IPS DF 19.7 (cell line): Measurements from ENCODE around the gene SPATA31A6.
"Not testable (repeated sequence)": the region's sequence is repeated elsewhere in the genome, so short reads cannot be mapped to it uniquely, and the experiment has no call there.

Source experiments
- DNase-seq: peaks from one replicate; pipeline ENCODE4 v3.0.0-alpha.2; 2013; ENCODE audit warnings: low read depth, low spot score

The SPATA31A6 gene

DNA sequence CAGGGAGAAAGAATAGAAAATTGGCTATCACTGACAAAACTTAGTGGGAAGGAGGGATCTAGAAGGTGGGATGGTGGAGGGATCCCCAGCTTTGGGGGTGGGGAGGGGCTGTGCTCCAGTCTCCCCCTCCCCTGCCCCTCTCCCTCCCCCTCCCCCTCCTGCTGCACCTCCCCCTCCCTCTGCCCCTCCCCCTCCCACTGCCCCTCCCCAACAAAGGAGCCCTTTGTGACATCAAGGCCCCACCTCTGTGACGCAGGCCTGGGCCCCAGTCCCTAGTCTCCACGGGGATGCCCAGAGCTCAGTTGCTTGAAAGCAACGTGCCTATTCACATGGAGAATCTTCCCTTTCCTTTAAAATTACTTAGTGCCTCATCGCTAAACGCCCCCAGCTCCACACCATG lies at the start of gene SPATA31A6:
Gene SPATA31A6, plus strand, starts transcription at position 301 of the 400 bp plus-strand sequence. Its CDS starts 29 bp downstream, at position 330.
- not testable (repeated sequence) for DNase-seq

DNA sequence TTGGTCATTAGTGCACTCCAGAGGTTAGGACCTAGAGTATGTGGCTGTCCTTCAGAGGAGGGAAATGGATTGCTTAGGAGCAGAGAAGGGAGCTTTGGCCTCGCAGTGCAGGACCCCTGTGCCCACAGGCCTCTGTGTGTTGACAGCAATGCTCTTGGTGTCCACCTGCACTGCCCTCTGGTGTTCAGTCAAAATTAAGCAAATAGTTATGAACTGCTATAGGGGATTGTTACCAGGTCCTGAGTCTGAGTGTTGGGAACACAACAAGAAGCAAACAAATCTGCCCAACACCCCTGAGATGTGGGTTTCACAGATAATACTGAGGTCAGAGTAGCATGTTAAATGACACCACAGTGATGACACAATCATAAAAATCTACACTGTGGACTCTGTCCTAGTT lies 23.2 kb upstream of the SPATA31A6 start:
- not testable (repeated sequence) for DNase-seq

DNA sequence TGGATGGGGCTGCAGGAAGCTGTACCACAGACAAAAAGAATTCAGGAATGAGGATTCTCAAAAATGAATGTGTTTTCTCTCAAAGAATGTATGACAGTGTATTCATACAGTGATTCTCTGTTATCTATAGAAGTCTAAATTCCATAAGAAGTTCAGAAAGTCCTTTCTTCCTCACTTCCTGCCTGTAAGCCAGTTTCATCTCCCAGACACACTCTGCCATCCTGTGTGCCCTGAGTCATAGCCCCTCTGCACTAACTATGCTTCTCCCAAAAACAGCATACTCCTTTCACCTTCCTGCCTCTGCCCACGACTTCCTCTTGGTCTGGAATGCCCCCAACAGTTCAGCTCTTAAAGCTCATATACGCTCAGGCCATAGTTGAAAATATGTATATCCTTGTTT lies 36.4 kb downstream of the SPATA31A6 start:
- not testable (repeated sequence) for DNase-seq

DNA sequence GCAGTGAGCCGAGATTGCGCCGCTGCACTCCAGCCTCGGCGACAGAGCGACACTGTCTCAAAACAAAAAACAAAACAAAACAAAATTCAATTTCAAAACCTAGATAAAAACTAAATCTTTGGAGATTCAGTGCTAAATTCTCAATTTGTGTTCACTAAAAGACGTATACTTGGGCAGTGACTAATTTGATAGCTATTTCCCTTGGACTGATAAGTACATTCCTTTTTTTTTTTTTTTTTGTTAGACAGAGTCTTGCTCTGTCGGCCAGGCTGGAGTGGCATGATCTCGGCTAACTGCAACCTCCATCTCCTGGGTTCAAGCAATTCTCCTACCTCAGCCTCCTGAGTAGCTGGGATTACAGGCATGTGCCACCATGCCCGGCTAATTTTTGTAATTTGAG lies 39.8 kb downstream of the SPATA31A6 start:
- not testable (repeated sequence) for DNase-seq

DNA sequence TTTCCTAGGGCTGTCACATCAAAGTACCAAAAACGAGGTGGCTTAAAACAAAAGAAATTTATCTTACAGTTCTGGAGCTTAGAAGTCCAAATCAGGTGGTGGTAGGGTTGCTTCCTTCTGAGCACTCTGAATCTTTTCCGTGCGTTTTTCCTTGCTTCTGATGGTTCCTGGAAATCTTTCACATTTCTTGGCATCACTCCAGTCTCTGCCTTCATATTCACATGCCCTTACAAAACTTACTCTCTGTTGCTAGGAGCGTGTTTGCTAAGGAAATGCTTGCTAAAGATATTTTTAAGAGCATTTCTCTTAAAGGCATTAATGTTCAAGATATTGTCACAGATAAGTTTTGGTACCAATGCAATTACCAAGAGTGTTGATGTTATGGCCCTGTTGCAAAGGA lies 49.6 kb downstream of the SPATA31A6 start:
- DNase-seq, result not testable (repeated sequence)

DNA sequence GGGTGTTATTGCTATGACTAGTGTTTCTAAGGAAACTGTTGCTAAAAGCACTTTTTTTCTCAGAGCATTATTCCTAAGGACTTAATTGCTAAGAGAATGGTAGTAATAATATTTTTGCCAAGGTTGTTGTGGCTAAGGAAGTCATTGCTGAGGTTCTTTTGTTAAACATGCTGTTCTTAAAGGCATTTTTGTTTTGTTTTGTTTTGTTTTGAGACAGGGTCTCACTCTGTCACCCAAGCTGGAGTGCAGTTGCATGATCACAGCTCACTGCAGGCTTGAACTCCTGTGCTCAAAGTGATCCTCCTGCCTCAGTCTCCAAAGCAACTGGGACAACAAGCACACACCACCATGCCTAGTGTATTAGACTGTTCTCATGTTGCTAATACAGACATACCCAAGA lies 51.2 kb downstream of the SPATA31A6 start:
- DNase-seq, result not testable (repeated sequence)

DNA sequence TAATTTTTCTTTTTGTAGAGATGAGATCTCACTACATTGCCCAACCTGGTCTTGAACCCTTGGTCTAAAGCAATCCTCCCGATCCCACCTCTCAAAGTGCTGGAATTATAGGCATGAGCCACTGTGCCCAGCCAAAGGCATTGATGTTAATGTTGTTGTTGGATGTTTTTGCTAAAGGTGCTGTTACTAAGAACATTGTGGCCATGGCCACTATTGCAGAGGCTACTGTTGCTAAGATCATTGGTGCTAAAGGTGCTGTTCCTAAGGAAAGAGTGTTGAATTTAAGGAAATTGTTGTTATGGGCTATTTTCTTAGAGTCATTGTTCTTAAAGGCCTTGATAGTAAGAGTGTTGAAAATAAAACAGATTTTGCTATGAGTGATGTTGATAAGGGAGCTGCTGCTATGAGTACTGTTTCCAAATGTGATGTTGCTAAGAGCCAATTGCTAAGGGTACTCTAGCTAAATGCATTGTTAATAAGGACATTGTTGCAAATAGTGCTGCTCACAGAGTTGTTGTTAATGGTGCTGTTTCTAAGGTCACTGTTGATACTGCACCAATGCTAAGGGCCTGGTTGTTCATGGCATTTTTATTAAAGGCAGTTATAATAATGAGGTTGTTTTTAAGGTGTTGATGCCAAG lies 52.0 kb downstream of the SPATA31A6 start:
- not testable (repeated sequence) for DNase-seq

DNA sequence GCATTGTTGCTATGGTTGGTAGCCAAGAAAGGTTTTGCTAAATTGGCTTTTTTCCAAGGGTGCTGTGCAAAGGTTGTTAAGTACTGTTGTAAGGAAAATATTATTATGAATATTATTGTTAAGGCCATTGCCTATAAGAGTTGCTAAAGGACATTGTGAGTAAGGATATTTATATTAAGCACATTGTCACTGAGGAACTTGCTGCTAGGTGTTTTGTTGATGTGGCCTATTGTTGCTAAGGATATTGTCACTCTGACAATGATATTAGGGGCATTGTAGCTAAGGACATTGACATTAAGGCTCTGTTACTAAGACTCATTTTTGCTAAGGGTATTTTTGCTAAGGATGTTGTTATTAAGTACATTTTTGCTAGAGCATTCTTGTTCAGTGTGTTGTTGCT lies 52.6 kb downstream of the SPATA31A6 start:
- DNase-seq, result not testable (repeated sequence)

DNA sequence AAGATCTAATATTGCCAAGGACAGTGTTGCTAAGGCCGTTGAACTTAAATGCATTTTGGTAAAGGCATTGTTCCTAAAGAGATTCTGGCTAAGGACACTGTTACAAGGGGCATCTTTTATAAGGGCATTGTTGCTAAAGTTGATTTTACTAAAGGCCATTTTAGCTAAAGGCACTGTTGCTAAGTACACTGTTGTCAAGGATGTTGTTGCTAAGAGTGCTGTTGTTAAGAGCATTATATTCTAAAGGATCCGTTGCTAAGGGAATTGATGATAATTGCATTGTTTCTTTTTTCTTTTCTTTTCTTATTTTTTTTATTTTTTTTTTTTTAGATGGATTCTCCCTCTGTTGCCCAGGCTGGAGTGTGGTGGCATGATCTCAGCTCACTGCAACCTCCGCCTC lies 53.9 kb downstream of the SPATA31A6 start:
- DNase-seq, result not testable (repeated sequence)

DNA sequence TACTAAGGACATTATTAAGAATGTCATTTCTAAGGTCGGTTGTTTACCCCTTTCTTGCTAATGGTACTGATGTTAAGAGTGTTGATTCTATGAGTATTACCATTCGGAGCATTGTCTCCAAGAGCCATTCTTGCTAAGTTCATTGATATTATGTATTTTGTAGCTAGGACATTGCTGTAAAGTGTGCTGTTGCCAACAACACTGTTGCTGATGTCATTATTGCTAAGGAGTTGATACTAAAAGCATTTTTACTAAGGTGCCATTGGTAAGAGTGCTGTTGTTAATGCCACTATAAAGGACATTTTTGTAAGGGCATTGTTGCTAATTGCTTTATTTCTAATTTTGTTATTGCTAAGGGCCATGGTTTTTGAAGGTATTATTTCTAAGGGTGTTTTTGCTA lies 55.4 kb downstream of the SPATA31A6 start:
- DNase-seq, result not testable (repeated sequence)
